ENCODE data around the gene PHACTR3.

The PHACTR3 gene

DNA sequence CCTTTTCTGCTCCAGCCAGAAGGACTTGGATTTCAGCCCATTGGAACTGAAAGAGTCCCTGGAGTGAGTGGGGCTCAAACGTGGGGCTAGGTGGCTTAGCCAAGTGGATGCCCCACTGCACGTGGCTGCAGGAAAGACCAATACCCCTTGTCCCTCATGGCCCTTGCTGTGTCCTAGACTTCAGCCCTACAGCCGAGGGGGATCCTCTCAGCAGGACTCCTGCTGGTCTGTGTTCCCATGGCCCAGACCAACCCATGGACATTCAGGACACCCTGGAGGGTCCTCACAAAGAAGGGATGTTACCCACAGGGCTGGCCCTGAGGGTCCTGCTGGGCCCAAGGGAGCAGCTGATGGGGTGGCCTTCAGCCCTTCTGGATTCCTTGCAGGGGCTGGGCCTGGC, 30.0 kb upstream of the PHACTR3 start:
- no peak for DNase-seq (ENCODE audit: low spot score)

DNA sequence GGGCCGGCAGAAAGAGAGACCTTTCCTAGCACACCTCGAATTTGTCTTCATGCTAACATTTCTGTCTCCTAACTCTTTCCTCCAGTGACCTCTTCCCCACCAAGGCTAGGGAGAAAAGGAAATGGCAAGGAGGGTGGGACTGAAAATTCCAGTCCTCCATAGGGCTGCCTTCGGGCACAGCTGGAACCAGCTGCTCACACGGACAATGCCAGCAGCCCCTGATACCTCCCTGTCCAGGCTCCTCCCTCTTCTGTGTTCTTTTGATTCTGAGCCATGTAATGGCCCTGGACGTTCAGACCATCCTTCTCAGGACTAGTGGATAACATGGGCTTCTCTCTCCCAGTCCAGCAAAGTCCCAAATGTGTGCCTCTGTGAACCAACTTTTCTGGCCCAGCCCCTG, 29.1 kb upstream of the PHACTR3 start:
- DNase-seq (ENCODE audit: low spot score): no peak

DNA sequence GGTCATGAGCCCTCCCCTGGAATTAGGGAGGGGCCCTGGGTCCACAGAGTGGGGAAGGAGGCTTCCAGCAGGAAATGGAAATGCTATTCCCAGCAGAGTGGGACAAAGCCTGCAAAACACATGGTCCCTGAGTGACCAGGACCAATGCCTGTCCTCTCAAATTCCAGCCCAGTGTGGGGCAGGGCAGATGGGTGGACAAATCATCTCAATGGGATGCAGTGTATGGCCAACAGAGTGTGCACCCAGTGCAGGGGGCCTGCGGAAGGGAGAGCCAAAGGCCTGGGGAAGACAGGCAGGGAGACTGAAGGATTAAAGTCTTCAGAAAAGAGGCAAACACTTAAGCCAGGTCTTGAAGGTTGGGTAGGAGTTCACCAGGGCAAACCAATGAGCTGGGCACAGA, 28.7 kb upstream of the PHACTR3 start:
- DNase-seq (ENCODE audit: low spot score): no peak

DNA sequence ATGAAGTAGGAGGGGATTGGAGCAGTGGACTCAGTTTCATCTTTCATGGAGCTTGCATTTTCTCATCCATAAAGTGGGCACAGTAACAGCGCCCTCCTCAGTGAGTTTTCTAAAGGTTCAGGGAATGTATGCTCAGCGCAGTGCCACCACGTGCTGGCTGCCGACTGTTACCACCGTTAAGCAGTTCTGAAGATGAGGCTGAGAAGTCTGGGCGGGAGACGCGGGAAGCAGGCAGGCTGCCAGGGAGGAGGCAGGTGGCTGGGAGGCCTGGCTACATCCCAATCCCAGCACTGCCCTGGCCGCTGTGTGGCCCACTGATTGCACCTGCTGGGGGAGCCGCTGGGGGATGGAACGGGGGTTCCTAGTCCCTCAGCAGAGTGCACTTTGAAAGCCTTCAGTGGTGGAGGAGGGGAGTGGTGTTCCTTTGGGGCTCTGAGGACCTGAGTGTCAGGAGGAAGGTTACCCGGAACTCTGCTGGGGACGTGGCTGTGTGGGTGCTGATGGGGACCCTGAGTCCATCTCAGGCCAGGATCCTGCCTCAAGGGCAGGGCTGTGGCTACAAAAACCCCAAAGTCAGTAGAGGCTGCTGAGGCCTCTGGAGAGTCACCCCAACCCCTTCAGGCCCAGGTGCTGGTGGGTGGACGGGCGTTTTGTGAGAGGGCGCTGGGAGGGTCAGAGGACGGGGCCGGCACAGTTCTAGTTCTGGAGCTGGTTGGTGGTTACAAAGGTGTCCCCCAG, 28.0 kb upstream of the PHACTR3 start:
- DNase-seq (ENCODE audit: low spot score): no peak

DNA sequence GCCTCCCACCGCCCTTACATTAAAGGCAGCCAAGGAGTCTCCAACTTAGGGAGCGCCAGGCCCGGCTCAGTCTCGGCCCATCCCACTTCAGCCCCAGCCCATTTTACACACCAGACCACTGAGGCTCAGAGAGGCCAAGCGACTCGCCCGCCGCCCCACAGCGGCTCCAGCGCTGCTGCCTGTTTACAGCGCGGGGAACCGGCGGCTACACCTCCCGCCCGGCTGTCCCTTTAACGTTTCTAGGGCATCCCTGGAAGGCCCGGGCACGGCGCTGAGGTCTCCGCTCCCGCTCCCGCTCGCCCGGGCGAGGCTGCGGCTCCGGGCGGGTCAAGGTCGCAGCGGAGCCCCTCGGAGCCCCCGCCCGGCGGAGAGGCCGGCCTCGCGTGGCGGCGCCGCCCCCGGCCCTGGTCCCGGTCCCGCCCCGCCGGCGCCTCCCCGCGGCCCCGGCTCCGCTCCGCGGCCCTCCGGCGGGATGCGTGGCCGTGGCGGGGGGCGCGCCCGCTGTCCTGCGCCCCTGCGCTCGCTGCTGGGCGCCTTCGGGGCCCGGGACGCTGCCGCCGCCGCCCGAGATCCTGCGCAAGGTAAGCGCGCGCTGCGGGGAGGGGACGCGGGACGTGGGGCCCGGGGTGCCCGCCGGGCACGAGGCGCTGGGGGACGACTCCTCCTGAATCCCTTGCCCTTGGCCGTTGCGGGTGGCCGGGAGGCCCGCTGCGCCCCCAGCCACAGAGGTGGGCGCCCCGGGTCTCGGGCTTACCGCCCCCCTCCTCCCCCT, 27.1 kb upstream of the PHACTR3 start:
- peak; percentile 65 for DNase-seq (ENCODE audit: low spot score)

DNA sequence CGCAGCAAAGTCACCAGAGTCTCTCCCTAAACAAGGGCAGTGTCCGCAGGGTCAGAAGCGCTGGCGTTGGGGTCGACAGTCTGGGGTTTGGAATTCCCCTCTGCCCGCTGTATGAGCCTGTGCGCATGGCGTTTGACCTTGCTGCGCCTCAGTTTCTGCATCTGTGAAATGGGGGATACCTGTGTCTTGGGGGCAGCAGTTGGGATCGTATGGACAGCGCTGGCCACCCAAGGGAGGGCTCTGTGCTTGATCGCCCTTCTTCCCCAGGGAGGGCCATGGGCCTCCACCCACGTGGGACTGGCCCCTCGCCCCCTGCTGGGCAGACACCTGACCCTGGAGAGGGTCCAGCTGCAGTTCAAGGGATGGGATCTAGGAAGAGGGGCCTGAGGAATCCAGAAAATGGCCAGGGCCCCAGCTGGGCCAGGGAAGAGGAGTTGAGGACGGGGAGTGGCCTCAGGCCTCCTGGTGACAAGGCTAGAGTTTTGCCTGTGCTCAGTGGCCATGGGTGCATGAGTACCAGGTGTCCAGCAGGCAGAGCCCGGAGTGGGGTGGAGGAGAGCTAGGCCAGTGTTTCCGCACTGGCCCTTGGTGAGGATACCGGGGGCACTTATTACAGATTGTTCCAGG, 26.4 kb upstream of the PHACTR3 start:
- DNase-seq (ENCODE audit: low spot score): no peak

DNA sequence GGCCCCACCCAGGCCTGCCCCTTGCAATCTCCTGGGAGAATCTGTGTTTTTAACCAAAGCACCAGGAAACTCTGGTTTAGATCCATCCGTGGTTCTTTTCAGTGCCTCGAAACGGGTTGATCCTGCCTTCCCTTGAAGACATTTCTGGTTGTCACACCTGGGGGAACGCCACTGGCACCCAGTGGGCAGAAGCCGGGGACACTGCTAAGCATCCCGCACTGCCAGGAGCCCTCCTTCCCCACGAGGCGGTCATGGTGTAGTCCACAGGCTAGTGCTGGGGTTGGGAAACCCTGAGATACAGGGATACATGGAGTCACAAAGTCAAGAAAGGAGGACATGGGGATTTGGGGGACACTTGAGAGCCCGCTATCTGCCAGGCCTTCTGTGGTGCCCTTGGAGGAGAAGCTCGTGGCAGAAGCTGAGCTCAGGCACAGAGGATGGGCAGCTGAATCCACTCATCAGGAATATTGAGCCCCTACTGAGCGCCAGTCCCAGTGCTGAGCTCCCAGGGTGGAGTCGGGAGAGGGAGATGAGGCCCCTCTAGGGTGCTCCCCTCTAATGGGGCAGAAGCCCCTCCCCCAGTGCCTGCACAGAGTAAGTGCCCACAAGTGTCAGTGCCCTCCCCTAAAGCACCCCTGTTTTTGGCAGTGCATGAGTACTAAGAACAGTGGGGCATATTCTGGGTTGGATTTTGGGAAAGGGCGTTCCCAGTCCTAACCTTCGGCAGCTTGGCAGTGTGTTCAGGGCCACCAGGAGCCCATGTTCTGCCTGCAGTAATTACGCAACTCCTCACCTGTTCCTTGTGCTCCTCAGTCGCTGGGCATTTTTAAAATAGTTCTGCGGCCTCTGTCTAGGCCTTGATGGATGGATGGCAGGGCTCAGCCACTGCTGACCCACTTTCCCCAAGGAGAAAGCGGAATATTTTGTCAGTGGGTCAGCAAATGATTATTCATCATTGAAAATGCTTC, 25.6 kb upstream of the PHACTR3 start:
- no peak for DNase-seq (ENCODE audit: low spot score)

DNA sequence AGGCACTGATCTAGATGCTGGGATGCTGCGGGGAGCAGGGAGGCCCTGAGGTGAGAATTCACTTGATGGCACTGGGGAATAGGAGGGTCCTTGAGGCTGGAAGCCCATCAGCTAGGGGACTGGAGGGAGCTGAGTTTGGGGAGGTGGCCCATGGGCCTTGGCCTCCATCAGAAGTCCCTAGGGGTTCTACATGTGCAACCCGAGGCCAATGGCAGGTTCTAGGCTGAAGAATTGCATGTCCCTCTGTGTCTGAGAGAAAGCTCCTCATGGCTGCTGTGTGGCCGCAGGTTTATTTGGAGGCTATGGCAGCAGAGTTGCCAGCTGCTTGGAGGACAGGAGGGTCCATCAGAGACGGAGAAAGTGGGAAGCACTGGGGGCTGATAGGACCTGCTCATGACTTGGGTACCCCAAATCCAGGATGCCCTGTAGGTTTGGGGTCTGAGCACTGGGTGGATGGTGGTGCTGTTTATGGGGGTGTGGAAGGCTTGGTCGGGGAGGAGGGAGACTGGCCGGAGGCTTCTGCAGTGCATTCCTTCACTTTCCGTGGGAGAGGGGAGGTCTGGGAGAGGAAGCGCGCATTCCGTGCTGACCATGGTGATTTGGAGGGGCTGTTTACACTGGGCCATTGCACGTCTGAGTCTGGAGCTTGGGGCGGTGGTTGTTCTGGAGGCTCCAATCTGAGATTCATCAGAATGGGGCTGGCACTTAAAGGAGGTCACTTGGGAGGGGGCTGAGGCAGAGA, 24.8 kb upstream of the PHACTR3 start:
- DNase-seq (ENCODE audit: low spot score): no peak

DNA sequence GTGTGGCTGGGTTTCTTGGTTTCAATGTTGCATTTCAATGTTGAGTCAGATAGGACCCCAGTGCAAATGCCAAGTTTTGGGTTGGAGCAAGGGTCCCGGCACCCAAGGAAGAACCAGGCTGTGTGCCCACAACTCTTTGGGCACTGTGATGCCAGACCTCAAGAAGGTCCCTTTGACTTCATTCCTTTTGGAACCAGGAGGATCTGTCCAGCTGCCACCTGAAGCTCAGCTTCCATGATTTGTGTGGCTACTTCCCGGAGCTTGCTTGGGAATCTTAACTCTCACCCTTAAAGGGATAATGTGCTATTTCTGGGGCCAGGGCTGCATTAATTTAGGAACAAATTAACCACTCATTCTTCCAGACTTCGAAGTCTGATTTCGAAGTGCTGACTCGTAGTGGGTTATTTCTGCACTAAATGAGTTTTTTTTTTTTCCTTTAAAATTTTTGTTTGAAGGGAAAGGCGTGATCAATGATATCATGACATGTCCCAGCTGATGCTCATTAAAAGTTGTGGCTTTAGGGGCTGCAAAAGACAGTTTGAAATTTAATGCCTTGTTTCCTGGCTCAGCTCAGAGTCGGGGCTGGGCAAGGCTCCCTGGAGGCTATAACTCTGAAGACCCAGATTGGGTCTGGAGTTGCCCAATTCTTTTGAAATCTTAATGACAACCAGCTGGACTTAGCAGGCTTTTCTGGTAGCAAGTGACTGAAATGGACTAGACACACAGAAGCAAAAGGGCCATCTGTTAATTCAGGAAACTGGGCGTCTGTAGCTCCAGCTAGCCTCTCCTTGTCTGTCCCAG, 24.0 kb upstream of the PHACTR3 start:
- DNase-seq (ENCODE audit: low spot score): peak; percentile 89

DNA sequence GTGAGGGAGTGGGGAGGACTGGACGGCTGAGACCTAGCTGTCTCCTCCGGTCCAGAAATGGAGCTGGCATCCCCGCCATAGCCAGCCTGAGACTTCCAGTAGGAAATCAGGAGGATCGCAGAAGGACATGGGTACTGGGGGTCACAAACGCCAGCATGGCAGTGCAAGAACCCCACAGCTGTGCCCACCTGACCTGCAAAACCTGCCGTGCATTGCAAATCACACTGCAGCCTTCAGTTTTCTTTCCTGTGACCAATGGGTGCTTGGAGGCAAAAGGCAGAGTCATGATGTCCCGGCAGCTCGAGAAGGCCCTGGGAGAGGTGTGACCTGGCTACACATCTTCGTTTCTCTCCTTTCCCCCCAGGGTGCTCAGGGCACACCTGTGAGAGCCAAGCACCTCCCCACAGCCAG, 23.3 kb upstream of the PHACTR3 start:
- DNase-seq (ENCODE audit: low spot score): no peak

DNA sequence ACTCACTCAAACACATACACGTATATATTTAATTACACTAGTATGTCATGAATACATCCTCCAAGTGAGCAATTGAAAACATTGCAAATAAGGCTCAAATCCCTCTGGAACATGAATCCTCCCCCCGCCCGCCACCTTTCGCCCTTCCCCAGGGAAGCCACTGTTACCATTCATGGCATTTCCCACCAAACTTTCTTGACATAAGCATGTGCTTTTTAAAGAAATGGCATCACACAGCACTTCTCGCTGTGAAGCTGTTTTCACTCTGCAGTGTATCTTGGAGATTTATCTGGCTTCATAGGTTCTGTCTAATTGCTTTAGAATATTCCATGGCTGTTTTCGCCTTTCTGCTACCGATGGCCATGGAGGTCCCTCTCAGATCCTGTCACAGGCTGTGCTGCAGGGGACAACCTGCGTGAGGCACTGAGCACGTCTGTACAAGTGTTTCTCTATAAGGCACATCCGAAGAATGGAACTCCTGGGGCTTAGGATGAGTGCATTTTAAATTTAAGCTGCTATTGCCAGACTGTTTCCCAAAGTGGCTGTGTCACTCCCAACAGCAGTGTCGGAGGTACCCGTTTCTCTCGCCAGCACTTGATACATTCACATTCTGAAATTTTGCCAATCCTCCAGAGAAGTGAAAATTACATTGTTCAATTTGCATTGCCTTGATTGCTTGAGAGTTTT, 22.2 kb upstream of the PHACTR3 start:
- no peak for DNase-seq (ENCODE audit: low spot score)

DNA sequence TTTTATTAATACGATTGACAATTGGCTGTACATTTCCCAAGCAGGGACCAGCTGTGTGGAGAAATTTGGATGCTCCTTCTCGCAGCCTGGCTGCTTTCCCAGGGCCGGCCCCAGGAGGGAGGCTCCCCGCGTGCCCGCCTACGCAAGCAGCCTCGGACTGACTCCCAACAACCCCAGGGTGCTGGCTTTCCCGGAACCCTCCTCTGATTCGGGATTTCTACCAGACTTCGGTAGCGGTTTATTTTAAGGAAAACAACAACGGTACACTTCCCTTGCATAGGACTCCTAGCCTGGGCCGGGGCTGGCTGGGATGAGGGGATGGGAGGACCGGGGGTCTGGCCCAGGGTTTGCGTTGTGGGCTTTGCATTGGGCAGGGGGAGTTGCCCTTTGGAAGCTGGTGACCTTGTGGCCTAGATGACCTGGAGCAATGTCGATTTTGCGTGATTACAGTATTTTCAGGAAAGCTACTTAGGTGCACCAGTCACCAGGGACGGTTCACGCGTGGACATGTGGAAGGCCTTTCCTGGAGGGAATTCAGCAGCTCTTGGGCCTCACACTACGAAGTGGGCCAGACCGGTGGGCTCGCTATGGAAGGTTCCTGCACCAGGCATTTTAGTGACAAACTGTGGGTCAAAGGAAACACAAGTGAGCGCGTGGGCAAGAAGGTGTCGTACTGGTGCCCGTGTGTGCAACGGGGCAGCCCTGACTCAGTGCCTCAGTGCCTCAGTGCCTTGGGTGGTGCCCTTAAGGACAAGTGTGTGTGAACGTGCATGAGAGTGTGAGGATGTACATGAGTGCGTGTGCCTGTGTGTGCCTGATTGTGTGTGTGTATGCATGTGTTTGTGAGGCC, 20.7 kb upstream of the PHACTR3 start:
- peak; percentile 95 for DNase-seq (ENCODE audit: low spot score)

DNA sequence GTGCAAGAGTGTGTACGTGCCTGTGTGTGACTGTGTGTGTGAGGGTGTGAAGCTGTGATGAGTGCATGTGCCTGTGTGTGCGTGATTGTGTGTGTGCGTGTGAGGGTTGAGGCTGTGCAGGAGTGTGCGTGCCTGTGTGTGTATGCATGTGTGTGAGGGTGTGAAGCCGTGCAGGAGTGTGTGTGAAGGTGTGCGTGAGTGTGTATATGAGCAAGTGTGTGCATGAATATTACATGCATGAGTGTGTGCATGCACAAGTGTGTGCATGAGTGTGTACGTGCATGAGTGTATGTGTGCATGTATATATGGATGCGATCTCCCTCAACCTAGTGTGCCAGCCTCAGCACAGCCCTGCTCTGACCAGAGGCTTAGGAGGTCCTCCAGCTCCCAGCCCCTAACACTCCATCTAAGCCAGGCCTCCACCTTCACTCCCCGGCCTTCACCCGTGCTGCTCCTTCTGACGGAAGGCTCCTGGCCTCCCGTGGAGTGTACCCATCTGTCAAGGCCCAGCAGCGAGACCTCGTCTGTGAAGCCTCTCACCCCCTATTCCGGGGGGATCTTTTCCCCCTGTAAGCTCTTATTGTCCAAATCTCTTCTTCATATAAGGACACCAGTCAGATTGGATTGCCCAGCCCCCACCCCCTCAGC, 19.9 kb upstream of the PHACTR3 start:
- DNase-seq (ENCODE audit: low spot score): no peak

DNA sequence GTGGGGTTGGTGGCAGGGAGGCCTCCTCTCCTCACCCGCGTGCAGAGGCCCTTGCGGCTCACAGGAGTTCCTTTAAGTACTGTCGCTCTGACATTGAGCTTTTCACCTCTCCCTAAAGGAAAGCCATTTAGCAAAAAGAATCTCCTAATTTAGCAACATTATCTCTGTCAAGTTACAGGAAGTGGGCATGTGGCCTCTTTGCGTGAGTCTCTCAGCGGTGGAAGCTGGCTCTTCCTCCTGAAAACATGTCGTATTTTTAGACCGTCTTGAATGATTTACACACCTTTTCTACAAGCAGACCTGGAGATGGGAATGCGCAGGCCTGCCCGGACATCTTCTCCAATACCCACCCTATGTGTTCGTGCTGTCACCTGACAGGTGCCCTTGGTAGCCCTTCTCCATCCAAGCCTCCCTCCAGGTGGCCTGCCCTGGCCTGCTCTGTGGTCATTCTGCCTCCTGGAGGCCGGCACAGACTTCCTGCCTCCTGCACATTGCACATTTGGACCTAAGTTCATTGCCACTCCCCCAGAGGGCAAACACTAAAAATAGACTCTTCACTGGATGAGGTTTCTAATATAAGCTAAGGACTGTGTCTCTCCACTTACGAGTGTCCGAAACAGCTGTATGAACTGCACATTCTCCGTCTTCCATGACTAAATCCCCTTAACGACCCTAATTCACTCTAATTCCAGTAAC, 18.5 kb upstream of the PHACTR3 start:
- no peak for DNase-seq (ENCODE audit: low spot score)

DNA sequence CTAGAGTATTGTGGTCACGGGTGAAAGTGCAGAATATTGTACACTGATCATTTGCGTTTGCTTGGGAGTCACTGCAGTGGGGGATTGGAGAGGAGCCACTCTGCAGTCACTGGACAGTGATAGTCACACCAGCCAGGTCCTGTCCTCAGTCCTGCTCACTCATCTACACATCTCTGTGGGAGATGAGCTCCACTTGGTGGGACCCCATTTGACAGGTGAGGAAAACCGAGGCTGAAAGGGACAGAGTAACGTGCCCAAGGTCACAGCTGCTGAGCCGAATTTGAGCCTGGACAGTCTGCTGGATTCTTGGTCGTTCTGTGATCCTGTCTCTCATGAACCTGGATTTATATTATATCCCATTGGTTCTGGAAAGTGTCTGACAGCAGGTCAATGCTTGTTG, 17.7 kb upstream of the PHACTR3 start:
- DNase-seq (ENCODE audit: low spot score): no peak

DNA sequence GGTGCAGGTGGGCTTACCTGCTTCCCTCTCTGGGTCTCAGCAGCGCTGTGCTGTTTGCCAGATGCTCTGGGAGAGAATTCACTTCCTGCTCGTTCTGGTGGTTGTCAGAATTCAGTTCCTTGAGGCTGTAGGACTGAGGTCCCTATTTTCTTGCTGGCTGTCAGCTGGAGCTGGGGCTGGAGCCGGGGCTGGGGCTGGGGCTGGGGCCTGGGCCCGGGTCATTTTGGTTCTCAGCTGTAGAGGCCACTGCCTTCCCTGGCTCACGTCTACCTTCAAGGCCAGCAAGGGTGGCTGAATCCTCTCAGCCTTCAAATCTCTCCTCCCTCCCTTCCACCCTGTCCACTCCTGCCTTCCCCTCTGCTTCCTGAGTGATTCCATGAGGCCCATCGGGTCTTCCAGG, 16.8 kb upstream of the PHACTR3 start:
- no peak for DNase-seq (ENCODE audit: low spot score)

DNA sequence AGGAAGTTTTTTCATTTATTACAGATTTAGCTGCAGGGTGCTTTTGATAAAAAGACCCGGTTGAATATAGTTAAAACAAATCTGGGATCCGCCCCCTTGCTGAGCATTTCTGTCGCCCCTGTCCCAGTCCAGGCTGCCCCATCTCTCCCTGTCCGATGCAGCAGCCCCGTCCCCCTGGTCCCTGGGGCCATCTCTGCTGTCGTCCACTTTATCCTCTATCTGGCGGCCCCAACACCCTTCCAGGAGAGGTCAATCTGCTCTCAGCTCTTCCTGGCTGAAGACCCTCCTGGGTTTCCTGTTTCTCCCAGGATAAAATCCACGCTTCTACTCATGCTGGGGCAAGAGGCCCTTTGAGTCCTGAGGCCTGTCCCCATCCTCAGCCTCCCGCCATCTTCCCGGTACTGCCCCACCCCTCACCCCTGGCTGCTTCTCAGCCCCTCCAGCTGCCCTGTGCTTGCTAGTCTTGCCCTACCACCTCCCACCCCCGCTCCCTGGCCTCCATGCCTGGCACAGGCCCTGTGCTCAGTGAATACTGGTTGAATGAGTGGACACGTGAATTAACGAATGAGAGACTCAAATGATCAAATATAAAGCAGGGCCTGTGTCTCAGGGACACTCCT, 16.0 kb upstream of the PHACTR3 start:
- no peak for DNase-seq (ENCODE audit: low spot score)

Measured in GM03348 (cell line).